Stomach (tissue), 9 donors: Measurements from ENCODE around the gene TJAP1. TPM values are rescaled to one million over a fixed set of nuclear protein-coding genes. Genes with fewer than 3 reads are reported as not detected.

Experiments
- DNase-seq, 2 donors: peaks; one replicate each; pipeline versions ENCODE4 v3.0.0 to v3.0.0-alpha.2; 2013 to 2019
- H3K27ac ChIP-seq, 5 donors: fragments of 200-600 bp in 4 of 5; sonication (generic) in 4 of 5; one replicate each; pipeline ENCODE4 v1.5.1; 2013 to 2019; ENCODE audit warnings: mild to moderate bottlenecking in 1 of 5, moderate library complexity in 1 of 5
- H3K27me3 ChIP-seq, 3 donors: fragments of 200-600 bp; sonication (generic); one replicate each; pipeline ENCODE4 v1.5.1; 2017 to 2019; ENCODE audit warnings: mixed run types in 1 of 3
- H3K36me3 ChIP-seq, 4 donors: fragments of 200-600 bp; sonication (generic); 1 replicate in 3 of 4; 2 replicates in 1 of 4; pipeline ENCODE4 v1.5.1; 2016 to 2019
- H3K4me1 ChIP-seq, 4 donors: fragments of 200-600 bp; sonication (generic); one replicate each; pipeline ENCODE4 v1.5.1; 2016 to 2019
- H3K4me3 ChIP-seq, 4 donors: fragments of 200-600 bp; sonication (generic) in 3 of 4; one replicate each; pipeline ENCODE4 v1.5.1; 2016 to 2019; ENCODE audit warnings: mild to moderate bottlenecking in 1 of 4
- H3K9me3 ChIP-seq, 4 donors: fragments of 200-600 bp; sonication (generic); one replicate each; pipeline ENCODE4 v1.5.1; 2016 to 2019
- CTCF ChIP-seq, 7 experiments: fragments of 450-650 bp in 4 of 7; fragments of 200-600 bp in 3 of 7; sonication (generic) in 3 of 7; IDR thresholded peaks; one replicate each; pipeline ENCODE4 v1.5.1; 2016 to 2019; ENCODE audit warnings: antibody characterized with exemption in 7 of 7, control low read depth in 2 of 7, mild to moderate bottlenecking in 1 of 7
- EP300 ChIP-seq: sonication (generic); formaldehyde crosslinking; IDR thresholded peaks from one replicate; pipeline ENCODE4 v1.6.1; 2017; ENCODE audit warnings: antibody characterized with exemption
- POLR2A ChIP-seq, 4 donors: fragments of 450-650 bp; IDR thresholded peaks; one replicate each; pipeline ENCODE4 v1.6.1; 2016; ENCODE audit warnings: antibody characterized with exemption in 4 of 4, control low read depth in 2 of 4, mild to moderate bottlenecking in 1 of 4, moderate library complexity in 1 of 4
- POLR2AphosphoS5 ChIP-seq, 3 donors: sonication (generic); formaldehyde crosslinking; IDR thresholded peaks; one replicate each; pipeline ENCODE4 v1.6.1; 2016; ENCODE audit warnings: antibody characterized with exemption in 3 of 3
- WGBS, 5 donors: extraction: QIAGEN DNeasy Blood & Tissue Kit in 3 of 5; methylation state at CpG; one replicate each; pipeline versions ENCODE4 v1.1.5 to v1.1.7; 2013 to 2018; 5-methylcytosine and 5-hydroxymethylcytosine counted together
- intact Hi-C: fragments of 100-400 bp; cut with DNase I; formaldehyde crosslinking; loops from one replicate; pipeline ENCODE4 v1.15.1; 2023; ENCODE audit warnings: low total_unique reads
- polyA plus RNA-seq, 3 donors: library from polyadenylated mRNA; stranded (reverse); fragments of 200-250 nt; gene quantifications; one replicate each; pipeline ENCODE4 v1.2.3, GENCODE V29; 2013
- total RNA-seq, 5 donors: library from RNA; depleted of rRNA; stranded (reverse); fragments of >200 nt; gene quantifications; one replicate each; pipeline versions ENCODE4 v1.1.0 to v1.2.3, GENCODE V29; 2014 to 2016
- donor health status: healthy with polysubstance abuse.
- donor health status: Bipolar disorder and iron deficiency.
- donor health status: healthy.

TJAP1 gene
- total and polyA plus RNA-seq, 8 donors = 8.4 to 182 (median 14.1) TPM

GRCh38 chr6:43509142-43509983 lies 32.0 kb downstream of the TJAP1 start:
- Histone ChIP-seq H3K27ac (peak overlapping the region in 4 of 5 donors; percentile 81 to 89 (median 82)), H3K9me3 (no peaks in the 10 kb centered on the region), H3K4me3 (peak overlapping the region; percentile 73 to 89 (median 77)), H3K27me3 (peaks cover 0 to 28% (median 11%) of the 10 kb centered on the region in 3 donors), H3K4me1 (peaks cover 27 to 53% (median 43%) of the 10 kb centered on the region in 4 donors), H3K36me3 (peaks cover 39 to 57% (median 53%) of the 10 kb centered on the region in 4 donors)
- intact Hi-C loops = loop anchor here (5.0 to 10.0 kb wide), 2 partner anchors 57 to 245 kb away; no protein-coding TSS in a partner anchor
- 10 to 20% (median 13%) methylated on average over 33 to 69 of the region's 69 CpGs for WGBS, 5 donors
- TF ChIP-seq CTCF (IDR thresholded peaks at IDR 0.05) (no peak), EP300 (no peak), POLR2AphosphoS5 (IDR thresholded peaks at IDR 0.05) (no peak)
- DNase-seq = no peak

- H3K9me3 ChIP-seq = no peaks in the 10 kb centered on the region
- H3K27me3 ChIP-seq = peaks cover 0 to 28% (median 11%) of the 10 kb centered on the region in 3 donors
- H3K36me3 ChIP-seq = peaks cover 38 to 54% (median 53%) of the 10 kb centered on the region in 4 donors
- peak within 1 kb of the TSS; percentile 81 to 89 (median 83) for H3K27ac ChIP-seq
- H3K4me1 ChIP-seq = peaks cover 32 to 62% (median 51%) of the 10 kb centered on the region in 4 donors
- DNase-seq = peak; percentile 91 to 96
- no peak for TF ChIP-seq CTCF (IDR thresholded peaks at IDR 0.05)
- TF ChIP-seq POLR2A (IDR thresholded peaks at IDR 0.05) = no peak
- TF ChIP-seq EP300 = no peak
- TF ChIP-seq POLR2AphosphoS5 (IDR thresholded peaks at IDR 0.05) = peak in 2 of 3 donors; percentile 38 to 87
- intact Hi-C loops = loop anchor here (5.0 to 10.0 kb wide), 2 partner anchors 58 to 245 kb away; no protein-coding TSS in a partner anchor
- 3 to 24% (median 5%) methylated on average over 17 to 94 of the region's 96 CpGs for WGBS, 5 donors
- H3K4me3 ChIP-seq = peak within 1 kb of the TSS; percentile 73 to 89 (median 77)
Observed at GRCh38 chr6:43509984-43510826, 32.8 kb downstream of the TJAP1 start, which contains the start of gene LRRC73. LRRC73 (minus strand) TSS chr6:43510346; CDS start chr6:43509785, 561 bp downstream.

- peak overlapping the region; percentile 81 to 89 (median 83) for H3K27ac ChIP-seq
- intact Hi-C loops = no loop called here
- TF ChIP-seq CTCF (IDR thresholded peaks at IDR 0.05) (no peak), EP300 (no peak), POLR2AphosphoS5 (IDR thresholded peaks at IDR 0.05) (peak in 1 of 3 donors; percentile 11), POLR2A (IDR thresholded peaks at IDR 0.05) (no peak)
- no peaks in the 10 kb centered on the region for H3K9me3 ChIP-seq
- 19 to 52% (median 34%) methylated on average over 2 to 10 of the region's 10 CpGs for WGBS, 5 donors
- peaks cover 0 to 28% (median 11%) of the 10 kb centered on the region in 3 donors for H3K27me3 ChIP-seq
- H3K36me3 ChIP-seq = peaks cover 34 to 53% (median 52%) of the 10 kb centered on the region in 4 donors
- peak; percentile 73 to 82 for DNase-seq
- H3K4me1 ChIP-seq = peaks cover 38 to 68% (median 57%) of the 10 kb centered on the region in 4 donors
- H3K4me3 ChIP-seq = peak overlapping the region; percentile 73 to 89 (median 77)
Observed at GRCh38 chr6:43510827-43511163, 33.4 kb downstream of the TJAP1 start.
